ENCODE data around the gene BCAS1.

- no peak for TF ChIP-seq POLR2AphosphoS5 (IDR thresholded peaks at IDR 0.05)
- TF ChIP-seq CTCF (IDR thresholded peaks at IDR 0.05): no peak
Measured at GRCh38 chr20:54025251-54025771, 45.1 kb downstream of the BCAS1 start.

Measured in prostate gland (tissue), 2 donors.